Measurements from ENCODE around the gene MAD1L1.
"Not testable (repeated sequence)": the region's sequence is repeated elsewhere in the genome, so short reads cannot be mapped to it uniquely, and the experiment has no call there.

MAD1L1 gene

DNA sequence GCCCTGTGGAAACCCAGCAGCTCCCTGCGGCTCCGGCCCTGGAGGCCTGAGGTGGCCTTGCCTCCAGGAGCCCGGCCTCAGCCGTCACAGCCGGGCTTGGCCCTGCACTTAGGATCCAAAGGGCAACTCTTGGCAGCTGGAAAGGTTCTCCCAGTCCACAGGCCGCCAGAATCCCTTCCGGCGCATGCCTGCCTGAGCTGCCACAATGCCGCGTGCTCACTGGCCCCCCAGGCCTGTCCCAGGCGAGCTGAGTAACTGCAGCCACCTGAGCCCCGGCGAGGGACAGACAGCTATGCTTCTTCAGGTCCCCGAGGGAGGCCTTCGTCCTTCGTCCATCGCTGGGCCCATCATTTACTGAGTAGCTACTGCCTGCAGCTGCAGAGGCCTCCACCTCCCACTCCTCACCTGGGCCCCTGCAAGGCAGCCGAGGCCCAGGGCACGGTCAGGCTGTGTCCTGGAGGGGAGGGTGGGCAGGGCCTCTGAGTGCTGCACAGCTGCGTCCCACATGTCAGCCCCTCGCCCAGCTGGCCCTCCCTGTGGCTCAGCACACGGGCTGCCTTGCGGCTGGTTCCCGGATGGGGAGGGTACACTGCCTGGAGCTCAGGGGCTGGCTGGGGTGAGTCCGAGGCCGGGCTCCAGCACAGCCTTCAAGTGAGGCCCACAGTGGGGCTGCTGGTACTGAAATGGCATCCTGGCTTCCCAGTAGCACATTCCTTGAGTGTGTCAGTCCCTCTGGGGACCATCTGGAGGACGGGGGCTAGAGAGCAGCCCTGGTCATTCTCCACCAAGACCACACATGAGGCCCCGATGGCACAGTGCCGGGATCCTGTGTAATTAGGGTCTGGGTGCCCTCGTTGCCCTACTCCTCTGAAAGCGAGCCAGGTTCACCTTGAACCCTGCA, 390.2 kb downstream of the MAD1L1 start:
- no peak for DNase-seq

DNA sequence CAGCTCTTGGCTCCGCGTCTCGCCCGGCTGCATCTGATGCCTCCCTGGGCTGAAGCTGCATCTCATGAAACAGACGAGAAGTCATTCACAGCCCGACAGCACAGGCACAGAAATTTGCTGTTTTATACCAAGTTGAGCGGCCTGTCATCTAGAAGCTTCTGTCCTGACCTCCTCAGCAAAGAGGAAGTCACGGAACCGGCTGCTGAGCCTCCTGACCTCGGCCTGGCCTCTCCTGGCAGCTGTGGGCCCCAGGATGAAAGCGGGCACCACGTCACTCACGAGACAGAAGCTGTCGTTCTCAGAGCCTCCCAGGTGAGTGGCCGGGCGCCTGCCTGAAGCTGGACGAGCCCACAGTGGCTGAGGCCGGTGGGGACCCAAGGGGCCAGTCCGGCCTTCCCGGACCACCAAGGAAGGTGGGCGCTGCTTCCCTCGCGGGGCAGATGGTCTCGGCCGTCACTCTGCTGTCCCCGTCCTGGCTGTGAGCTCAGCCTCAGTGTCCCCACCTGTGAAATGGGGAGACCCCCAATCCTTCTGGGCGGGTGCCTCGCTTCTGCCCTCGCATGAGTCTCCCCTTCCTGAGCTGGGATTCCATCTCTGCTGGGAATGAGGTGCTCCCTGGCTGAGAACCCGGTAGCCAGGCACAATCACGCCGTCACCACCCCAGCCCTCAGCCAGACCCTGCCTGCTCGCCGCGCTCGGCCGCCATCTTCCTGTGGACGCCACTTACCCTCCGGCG, 391.3 kb downstream of the MAD1L1 start:
- not testable (repeated sequence) for DNase-seq

DNA sequence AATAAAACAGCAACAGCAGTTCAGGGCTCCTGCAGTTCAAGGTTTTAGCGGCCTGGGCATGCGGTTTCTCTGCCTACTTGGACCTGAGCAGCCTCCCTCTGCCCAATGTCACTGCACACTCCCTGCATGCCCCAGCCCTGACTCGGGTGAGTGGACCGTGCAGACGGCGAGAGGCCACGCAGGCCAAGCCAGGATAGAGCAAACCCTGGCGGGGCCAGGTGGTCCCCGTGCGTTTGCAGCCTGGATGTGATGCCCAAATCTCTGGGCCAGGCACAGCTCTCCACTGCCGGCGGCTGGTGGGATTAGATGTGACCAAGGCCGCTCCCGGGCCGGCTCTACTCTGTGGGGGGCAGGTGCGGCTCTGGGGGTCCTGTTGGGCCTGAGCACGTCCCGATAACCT, 392.0 kb downstream of the MAD1L1 start:
- not testable (repeated sequence) for DNase-seq

DNA sequence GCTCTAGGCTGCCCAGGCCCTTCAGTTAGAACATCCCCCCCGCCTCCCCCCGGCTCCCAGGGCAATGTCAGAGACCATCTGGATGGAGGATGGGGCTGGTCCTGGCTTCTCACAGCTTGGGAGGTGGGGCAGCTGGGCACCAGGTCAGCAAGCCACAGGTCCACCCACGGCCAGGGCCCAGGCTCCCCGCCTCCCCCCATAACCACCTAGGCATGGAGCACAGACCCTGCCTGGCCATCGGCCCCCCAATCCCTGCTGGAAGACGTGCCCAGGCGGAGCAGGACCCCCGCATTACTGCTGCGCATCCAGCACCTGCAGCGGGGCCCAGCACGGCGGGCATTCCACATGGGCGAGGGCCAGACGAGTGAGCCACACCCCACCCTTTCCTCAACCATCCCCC, 393.0 kb downstream of the MAD1L1 start:
- DNase-seq, result no peak

DNA sequence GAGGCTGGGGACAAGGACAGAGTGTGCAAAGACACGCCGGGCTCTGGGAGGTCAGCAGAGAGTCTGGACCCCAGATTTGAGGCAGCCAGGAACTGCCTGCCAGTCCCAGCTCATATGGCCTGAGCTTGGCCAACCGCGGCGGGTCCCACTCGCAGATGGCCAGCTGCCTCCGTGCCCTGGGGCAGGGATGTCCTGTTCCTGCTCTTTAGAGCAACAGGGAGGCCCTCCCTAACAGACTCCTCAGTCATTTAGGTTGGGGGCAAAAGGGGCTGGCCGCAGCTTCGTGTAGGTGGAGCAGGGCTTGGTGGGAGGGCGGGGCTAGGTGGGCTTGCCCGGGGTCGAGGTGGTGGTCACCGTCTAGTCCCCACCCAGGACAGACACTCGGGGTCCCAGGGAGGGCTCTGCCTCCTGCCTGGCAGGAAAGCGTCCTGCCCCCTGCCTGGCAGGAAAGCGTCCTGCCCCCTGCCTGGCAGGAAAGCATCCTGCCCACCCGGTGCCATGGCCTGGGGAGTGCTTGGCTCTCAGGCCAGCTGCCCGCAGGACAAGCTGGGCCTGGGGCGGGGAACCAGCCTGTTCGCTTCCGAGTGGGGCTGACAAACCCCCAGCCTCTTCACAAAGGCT, 393.7 kb downstream of the MAD1L1 start:
- not testable (repeated sequence) for DNase-seq

DNA sequence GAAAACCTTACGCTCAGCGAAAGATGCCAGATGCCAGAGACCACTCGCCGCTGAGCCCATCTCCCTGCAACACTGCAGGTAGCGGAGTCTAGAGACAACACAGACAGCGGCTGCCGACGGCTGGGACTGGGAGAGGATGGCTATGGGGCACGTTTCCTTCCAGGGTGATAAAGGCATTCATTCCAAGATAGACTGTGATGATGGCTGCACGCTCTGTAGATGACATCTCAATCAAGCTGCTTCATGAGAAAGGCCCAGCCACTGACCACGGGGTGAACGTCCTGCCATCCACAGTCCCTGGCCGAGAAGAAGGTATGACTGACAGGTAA, 394.2 kb downstream of the MAD1L1 start:
- not testable (repeated sequence) for DNase-seq

- not testable (repeated sequence) for DNase-seq
Observed at GRCh38 chr7:1837696-1838543, 394.8 kb downstream of the MAD1L1 start.

- not testable (repeated sequence) for DNase-seq
Observed at GRCh38 chr7:1831933-1832535, 400.7 kb downstream of the MAD1L1 start.

DNA sequence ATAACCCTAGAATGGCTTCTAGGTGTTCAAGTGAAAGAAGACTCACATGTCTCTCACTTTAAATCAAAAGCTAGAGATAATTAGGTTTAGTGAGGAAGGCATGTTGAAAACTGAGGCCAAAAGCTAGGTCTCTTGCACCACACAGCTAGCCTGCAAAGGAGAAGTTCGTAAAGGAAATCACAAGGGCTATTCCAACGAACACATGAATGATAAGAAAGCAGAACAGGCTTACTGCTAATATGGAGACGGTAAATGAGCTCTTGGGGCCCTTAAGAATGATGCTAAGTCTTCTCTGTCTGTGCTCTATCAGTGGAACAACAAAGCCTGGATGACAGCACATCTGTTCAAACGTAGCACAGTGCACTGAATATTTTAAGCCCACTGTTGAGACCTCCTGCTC, 401.3 kb downstream of the MAD1L1 start:
- not testable (repeated sequence) for DNase-seq

DNA sequence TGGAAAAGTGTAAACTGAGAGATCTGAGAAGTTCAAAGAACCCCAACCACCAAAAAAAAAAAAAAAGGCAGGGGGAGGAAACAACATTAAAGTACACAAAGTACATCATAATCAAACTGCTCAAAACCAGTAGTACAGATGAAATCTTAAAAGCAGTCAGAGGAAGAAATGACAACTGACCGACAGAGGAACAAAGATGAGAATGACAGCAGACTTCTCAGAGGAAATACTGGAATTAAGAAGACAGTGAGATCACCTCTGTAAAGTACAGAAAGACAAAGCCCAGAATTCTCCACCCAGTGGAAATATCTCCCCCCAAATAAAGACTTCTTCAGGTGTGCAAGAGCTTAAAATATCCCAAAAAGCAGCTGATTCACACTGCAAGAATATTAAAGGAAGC, 403.1 kb downstream of the MAD1L1 start:
- DNase-seq, result not testable (repeated sequence)

DNA sequence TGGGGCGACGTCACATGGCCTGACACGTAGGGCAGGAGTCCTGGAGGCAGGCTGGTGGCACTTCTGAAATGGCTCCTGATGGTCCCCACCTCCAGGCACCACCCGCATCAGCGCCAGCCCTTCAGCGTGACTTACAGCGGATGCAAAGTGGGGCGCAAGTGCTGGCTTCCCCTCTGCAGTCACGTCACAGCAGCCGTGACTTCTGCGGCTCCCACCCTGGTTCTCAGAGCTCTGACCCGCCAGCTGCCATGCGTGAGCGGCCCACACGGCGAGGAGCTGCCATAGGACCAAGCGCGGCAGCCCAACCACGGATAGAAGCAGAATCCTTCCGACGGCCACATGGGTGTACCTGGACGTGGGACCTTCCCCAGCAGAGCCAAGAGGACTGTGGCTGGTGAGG, 403.6 kb downstream of the MAD1L1 start:
- DNase-seq, result no peak

- DNase-seq, result not testable (repeated sequence)
Observed at GRCh38 chr7:1828170-1828569, 404.6 kb downstream of the MAD1L1 start.

GRCh38 chr7:1827521-1827981, 405.2 kb downstream of the MAD1L1 start:
- DNase-seq, result not testable (repeated sequence)

DNA sequence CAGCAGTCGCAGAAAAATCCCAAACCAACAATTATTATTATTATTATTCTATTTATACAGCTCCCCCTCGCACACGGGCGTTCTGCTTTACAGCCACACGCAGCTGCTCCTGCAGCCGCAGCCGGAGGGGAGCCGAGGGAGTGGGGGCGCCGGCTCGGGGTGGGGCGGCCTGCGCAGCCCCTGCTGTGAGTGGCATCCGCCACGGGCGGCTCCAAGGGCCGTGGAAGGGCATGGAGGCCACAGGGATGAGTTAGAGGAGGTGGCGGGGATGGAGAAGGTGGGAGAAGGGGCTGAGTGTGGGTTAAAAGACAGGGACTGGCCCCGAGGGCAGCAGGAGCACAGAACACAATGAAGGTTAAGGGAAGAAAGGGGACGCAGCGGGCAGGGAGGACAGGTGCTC, 405.8 kb downstream of the MAD1L1 start:
- not testable (repeated sequence) for DNase-seq

GRCh38 chr7:1825897-1826741, 406.6 kb downstream of the MAD1L1 start:
- no peak for DNase-seq

- DNase-seq, result not testable (repeated sequence)
Observed at GRCh38 chr7:1825647-1825896, 407.2 kb downstream of the MAD1L1 start.

- not testable (repeated sequence) for DNase-seq
Observed at GRCh38 chr7:1824882-1825646, 407.7 kb downstream of the MAD1L1 start.

DNA sequence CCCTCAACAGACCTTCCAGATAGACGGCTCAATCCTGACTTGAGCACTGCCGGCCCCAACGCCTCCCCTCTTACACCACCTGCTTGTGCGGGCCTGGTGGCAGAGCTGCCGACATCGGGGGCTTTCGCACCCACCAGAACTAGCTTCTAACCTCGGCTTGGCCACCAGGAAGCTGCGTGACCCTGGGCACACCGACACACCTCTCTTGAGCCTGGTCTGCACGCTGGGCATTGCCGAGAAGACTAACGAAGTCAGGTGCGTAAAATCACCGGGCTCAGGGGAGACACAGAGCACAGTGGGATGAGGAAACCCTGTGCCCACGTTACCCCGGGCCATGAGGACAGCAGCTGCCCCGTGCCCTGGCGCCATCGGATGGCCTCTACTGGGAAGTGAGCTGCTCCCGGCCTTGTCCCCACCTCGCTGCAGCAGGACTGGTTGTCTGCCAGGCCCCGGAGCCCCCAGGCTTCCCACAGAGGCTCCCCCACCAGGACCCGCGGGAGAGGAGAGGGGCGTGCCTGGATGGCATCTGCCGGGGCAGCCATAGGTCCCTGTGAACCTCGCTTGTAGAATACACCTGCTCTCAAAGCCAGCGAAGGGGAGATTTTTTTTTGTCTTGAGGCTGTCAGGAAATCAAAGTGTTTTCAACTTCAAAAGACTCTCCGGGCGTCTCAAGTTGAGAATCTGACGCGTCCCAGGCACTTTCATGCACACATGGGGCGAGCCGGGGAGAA, 408.4 kb downstream of the MAD1L1 start:
- DNase-seq, result not testable (repeated sequence)

GRCh38 chr7:1823376-1824150, 409.2 kb downstream of the MAD1L1 start:
- DNase-seq, result no peak
